AG09309 (cell line): Measurements from ENCODE around the gene GIPC1.
A peak's percentile ranks its signal among the peaks of the same experiment; 100 is the strongest.
"Not testable (repeated sequence)": the region's sequence is repeated elsewhere in the genome, so short reads cannot be mapped to it uniquely, and the experiment has no call there.

Experiments
- DNase-seq: peaks from one replicate; pipeline ENCODE4 v3.0.0-alpha.2; 2010; ENCODE audit warnings: low read depth
- H3K4me3 ChIP-seq: 2 replicates; pipeline ENCODE4 v1.5.1; 2011; ENCODE audit warnings: mild to moderate bottlenecking, low read depth, low read length, moderate library complexity; ENCODE audit not compliant: control insufficient read depth
- CTCF ChIP-seq: IDR thresholded peaks from 2 replicates; pipeline ENCODE4 v1.5.1; 2011; ENCODE audit warnings: mild to moderate bottlenecking, low read depth, low read length, inconsistent platforms; ENCODE audit not compliant: insufficient read depth, control insufficient read depth; ENCODE audit errors: missing control alignments

The GIPC1 gene

GRCh38 chr19:14496029-14496833 lies at the start of gene GIPC1:
Gene GIPC1 (minus strand): TSS chr19:14496127. CDS start chr19:14482976, 13,151 bp downstream.
- TF ChIP-seq CTCF: no peak
- peak; percentile 96 for DNase-seq
- peak within 1 kb of the TSS; percentile 68 for H3K4me3 ChIP-seq

- DNase-seq: no peak
- TF ChIP-seq CTCF: no peak
- no peak overlapping the region for H3K4me3 ChIP-seq
These were observed 49.8 kb upstream of the GIPC1 start for GRCh38 chr19:14545716-14546082.

GRCh38 chr19:14544977-14545715 lies 49.2 kb upstream of the GIPC1 start:
- TF ChIP-seq CTCF: no peak
- H3K4me3 ChIP-seq: no peak overlapping the region
- DNase-seq: no peak

GRCh38 chr19:14544047-14544446 lies 48.1 kb upstream of the GIPC1 start:
- H3K4me3 ChIP-seq: no peak overlapping the region
- DNase-seq: no peak
- no peak for TF ChIP-seq CTCF

GRCh38 chr19:14542711-14543328 lies 46.9 kb upstream of the GIPC1 start:
- no peak for DNase-seq
- no peak overlapping the region for H3K4me3 ChIP-seq
- no peak for TF ChIP-seq CTCF

GRCh38 chr19:14541979-14542378 lies 46.1 kb upstream of the GIPC1 start:
- H3K4me3 ChIP-seq, DNase-seq: not testable (repeated sequence)
